Cardiac septum (tissue), 1 donor: ENCODE measurements around the gene AFDN. TPM values are rescaled to one million over a fixed set of nuclear protein-coding genes. Genes with fewer than 3 reads are reported as not detected.

Source experiments
- DNase-seq: peaks from one replicate; pipeline ENCODE4 v3.0.0-alpha.2; 2020; ENCODE audit warnings: low spot score
- intact Hi-C: fragments of 100-400 bp; cut with DNase I; formaldehyde crosslinking; loops from one replicate; pipeline ENCODE4 v1.14.0; 2022
- total RNA-seq: library from RNA; stranded (reverse); fragmentation: NEBNext Ultra II Directional; extraction: Animal tissue kit (Norgen Biotek cat#: 25700); gene quantifications from one replicate; pipeline ENCODE4 v1.2.1, GENCODE V29; 2021
- donor health status: DM: no; HTN: no; CAD: no.

AFDN gene
- total RNA-seq, 1 donor from 2014 or later = 67.1 TPM

DNA sequence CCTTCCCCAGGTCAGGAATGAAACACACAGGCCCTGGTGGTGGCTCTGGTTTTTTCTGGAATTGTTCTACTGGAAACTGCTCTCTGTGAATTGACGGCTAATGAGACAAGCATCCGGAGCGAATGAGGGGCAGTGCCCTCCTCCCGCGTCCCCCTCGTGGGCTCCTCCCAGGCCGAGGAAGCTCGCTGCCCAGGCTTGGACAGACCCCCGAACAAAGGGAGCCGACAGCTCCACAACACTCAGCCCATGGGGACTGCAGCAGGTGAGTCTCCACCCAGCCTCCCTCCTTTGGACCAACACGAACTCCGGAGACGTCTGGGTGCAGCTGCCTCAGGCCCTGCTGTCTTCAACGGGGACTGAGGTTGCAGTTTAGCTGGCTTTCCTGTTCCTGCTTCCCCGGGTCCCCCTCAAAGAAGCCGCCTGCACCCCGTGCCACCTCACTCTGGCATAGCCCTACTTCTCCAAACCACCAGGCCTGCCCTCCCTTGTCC is 31.3 kb upstream of the AFDN start:
- DNase-seq = no peak
- intact Hi-C loops = no loop called here

DNA sequence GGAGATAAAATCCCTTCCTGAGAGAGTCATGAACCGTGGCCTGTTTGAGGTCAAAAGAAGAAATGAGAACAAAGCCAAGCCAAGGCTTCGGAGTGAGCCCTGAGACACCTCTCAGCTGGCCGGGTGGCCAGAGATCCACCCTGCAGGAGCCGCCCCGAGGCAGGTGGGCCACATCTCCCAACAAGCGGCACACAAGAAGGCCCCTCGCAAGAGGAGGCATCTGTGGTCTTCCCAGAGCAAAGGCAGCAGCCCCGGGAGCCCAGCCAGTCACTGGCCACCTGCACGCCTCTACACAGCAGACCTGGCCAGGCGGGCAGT is 30.9 kb upstream of the AFDN start:
- no peak for DNase-seq
- intact Hi-C loops = no loop called here

DNA sequence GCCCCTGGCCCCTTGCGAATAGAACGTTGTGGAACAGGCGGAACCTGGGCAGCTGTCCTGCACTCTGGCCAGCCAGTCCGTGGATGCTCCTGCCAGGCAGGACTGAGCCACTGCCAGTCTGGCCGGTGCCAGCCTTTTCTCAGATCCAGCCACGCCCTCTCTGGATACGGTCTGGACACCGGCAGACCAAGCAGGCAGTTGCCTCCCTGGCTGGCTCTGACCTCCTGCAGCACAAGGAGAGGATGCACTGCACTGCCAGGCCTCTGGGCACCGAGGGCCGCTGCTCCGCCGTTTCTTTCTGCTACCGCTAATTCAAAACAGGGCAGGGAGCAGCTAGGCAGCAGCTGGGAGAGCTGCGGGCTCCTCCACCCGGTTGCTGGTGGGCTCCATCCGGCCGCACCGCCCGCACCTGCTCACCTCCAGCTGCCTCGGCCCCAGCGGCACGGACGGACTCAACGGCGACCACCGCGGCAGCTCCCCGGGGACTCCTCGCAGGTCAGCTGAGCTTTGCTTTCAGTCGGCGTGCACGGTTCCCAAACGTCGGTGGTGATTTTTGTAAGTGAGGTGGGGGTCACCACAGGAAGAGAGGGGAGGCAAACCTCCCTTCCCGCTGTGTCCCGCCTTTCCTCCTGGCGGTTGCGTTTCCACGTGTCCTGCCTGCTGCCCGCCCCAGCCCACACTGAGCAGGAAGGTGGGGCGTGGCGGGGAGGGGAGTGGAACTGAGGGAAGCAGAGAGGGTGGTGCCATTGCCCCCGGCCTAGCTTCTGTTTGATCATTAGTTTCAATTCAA is 30.3 kb upstream of the AFDN start:
- DNase-seq = no peak

DNA sequence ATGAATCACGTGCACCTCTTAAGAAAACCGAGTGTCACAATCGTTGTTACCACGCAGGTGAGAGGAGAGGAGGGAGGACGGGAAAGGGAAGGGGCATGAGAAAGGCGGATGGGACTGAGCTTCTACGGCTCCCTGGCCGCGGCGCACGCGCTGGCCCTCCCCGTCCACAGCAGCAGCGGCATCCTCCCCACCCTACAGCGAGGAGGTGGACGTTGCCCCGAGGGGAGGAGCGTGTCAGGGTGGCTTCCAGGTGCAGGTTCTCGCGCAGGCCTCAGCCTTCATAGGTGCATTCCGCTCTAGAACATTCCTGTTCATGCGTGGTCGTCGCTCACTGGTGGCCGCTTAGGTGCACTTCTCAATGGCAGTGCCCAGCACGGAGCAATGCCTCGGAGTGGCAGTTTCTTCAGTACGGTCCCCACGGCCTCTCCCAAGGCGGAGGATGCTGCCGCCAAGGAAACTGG is 29.7 kb upstream of the AFDN start:
- intact Hi-C loops = no loop called here
- DNase-seq = no peak

More for the DNA sequence above, 30.3 kb upstream of the AFDN start:
- intact Hi-C loops = no loop called here

DNA sequence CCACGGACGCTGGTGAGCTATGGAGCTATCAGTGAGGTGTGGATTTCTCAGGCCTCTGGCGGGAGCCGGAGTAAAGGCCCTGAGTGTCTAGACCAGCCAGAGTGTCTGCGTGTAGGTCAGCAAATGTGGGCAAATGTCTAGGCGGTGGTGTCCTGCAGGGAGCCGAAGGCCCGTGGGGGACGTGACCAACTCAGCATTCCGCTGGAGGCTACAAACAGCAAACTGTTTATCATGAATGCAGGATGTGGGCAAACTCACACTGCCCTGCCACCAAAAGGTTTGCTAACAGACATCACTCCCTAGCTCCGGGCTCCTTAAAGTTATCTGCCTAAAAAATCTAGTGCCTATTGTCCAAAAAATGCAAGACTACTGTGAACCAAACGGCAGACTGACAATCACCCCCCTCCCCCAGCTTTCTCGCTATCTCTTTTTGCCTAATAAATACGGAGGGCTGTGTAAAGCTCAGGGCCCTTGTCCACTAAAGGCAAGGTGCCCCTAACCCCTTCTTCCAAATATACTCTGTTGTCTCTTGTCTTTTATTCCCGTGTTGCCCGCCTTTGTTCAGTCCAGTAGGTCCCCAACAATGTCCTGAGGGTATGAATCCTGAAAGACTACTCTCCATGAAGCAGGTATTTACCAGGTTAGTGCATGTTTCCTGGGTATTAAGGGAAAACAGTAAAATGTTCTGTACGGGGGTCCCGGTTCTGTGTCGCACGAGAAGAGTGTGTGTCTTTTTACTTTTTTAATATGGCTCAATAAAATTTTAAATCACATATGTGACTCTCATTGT is 29.0 kb upstream of the AFDN start:
- intact Hi-C loops = no loop called here
- no peak for DNase-seq

DNA sequence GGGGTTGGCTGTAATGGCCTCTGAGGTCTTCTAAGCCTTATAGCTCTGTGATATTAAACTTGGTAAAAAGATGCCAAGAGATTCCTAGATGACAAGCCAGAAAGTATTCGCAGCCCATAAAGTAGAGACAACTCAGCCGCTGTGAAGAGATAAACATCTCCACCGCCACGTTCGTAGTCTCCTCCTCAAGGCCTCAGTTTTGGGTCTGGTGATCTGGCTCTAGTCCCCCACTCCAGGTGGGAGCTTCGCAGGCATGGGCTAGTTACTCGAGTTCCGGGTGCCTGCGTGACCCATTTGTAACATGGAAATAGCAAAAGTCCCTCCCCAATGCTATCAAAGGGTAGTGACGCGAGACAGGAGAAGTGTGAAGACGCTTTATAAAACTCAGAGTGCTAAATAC is 28.3 kb upstream of the AFDN start:
- intact Hi-C loops = no loop called here
- no peak for DNase-seq

DNA sequence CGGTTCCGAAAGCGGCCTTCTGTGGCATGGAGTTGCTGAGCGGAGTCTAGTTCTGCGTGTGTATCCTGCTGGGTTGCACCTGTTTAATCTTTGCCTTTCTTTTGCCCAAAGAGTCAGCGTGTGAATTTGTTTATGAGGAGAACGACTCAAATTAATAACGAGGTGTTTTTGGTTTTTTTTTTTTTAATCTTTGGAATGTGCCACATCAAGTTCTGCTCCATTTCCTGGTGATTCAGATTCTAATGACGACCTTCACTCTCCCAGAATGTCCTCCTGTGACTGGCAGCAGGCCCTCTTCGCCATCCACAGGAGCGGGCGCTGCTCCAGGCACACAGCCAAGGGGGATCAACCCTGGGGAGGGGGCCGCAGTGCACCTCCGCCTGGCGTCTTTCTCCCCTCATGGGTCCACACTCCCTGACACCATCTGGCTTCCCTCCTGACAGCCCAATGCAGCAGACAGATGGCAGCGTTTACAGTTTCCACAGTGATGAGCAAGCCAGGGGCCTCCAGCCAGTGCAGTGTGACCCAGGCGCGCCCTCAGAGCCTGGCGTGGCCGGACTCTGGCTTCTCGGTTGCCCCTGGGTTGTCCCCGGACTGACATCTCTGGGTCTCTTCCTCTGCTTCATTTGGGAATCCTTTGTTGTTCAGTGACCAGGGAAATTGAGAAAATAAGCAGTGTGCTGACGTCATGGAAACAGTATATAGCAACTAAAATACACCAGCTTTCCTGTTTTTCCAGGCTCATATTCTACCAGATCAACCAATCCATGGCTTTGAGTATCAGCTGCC is 27.5 kb upstream of the AFDN start:
- no peak for DNase-seq
- intact Hi-C loops = no loop called here

DNA sequence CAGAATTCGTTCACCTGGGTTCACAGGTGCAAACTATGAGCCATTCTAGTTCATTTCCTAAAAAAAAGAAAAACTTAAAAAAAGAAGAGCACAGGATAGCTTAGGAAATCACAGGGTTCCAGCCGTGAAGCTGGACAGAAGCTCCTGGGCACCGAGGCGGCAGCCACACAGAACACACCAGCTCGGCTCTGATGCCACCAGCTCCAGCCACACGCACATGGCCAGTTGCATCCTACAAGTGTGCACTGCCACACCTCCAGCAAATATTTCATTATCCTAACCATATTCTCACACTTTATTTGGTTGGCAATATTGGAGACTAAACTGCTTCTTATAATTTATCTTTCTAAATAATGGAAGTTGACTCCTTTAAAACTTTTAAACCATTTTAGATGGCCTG is 26.2 kb upstream of the AFDN start:
- intact Hi-C loops = no loop called here
- DNase-seq = no peak

DNA sequence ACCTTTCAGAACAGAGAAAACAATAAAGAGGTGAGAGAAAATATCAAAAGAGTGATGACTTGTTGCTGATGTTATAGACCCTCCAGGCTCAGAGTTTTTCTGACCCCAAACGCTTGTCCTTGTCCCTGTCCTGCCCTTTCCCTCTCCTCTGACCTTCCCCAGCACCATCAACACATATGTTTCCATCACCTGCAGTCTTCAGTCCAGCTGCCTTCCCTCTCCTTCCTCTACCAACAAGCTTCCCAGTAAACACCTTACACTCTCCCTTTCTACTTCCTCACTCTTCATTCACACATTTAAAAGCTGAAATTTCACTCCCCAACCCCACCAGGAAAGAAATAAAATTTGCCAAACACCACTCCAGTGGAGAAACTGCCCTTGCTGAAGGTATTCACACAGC is 25.4 kb upstream of the AFDN start:
- intact Hi-C loops = no loop called here
- no peak for DNase-seq

DNA sequence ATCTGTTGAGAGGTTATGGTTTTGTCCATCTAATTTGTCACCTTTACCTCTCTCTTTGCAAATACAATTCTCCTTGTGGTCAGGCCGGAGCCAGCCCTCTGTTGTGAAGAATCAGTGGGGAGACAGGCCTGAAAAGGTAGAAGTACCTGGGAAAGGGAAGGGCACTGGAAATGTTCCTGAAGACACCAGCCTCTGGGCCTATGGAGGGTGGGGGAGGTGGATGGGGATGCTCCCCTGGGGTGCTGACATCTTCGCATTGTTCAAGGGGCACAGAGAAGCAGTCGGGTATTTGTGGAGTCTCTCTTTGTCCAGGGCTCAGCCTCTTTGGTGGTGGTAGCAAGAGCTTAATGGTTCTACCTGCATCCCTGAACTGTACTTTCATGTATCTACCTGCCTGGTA is 24.4 kb upstream of the AFDN start:
- no peak for DNase-seq
- intact Hi-C loops = no loop called here

DNA sequence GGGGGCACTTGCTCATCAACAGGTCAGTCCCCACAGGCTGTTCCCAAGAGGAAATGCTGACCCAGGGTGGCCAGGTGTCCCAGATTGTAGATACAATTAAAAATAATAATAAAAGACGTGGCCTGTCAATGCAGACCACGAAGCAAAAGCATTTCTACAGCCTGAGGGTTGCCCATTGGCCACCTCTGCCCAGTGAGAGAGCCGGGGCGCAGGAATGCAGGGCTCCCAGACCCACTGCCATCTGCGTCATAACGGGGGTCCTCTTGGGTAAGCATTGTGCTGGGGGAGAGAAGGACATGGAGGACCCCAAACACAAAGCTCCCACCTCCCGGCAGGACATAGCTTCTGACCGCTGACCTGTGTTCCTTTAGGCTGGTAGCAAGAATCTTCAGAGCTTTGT is 22.9 kb upstream of the AFDN start:
- DNase-seq = no peak
- intact Hi-C loops = no loop called here

DNA sequence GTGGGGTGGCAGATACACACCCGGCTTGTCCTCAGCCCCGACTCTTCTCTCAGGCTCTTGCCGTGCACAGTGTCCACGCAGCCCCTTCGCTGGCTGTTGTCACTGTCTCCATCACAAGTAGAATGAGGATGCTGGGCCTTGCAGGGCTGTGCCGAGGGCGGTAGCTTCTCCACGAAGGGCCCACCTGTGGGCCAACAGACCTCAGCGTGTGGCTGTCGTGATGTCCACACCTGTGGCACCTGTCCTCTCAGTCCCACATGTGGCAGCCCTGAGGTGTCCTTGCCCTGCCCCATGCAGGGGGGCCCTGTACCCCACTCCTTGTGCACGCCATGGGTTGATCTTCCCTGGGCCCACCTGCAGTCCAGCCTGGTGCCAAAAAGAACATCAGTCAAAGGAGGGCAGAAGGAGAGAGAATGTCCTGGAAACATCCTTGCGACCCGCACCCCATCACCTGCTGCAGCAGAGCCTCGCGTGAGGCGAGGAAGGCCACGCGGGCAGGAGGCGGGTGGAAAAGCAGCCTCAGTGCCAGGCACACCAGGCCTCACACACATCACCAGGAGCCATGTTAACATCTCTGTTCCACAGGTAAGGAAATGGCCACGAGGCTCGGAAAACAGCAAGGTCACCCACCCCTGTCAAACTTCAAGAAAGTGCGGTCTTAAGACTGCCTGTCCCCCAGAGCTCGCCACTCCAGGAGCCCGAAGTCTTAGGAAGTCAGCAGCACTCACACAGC is 22.3 kb upstream of the AFDN start:
- no peak for DNase-seq
- intact Hi-C loops = no loop called here

DNA sequence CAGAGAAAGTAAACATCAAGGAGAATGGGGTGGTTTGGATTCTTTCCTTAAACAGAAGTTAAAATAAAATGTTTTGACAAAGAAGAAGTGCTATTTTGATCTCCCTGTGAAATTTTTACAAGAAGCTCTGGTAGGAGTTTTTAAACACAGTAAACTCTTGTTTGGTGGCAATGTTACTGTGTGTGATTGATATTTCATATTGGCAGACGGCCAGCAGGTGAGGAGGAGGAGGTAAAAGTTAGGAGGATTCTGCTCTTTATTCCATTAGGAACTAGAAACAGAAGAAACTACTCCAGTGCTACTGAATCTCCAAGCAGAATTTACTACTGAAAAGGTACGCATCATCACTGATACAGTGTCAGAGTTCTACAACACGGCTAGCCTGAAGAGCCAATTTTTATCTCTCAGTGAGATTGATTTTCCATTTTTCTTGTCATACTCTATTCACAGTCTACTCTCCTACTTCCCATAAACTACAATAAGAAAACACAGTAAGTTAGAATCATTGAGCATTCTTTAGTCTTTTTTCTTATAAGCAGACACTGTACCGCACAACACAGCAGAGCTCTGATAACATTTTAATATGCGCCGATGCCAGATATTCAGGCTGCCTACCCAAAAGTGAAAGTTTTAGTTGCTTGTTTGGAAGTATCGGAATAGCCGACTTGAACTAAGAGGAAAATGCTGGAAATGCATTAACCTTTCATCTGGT is 21.2 kb upstream of the AFDN start:
- no peak for DNase-seq
- intact Hi-C loops = no loop called here

DNA sequence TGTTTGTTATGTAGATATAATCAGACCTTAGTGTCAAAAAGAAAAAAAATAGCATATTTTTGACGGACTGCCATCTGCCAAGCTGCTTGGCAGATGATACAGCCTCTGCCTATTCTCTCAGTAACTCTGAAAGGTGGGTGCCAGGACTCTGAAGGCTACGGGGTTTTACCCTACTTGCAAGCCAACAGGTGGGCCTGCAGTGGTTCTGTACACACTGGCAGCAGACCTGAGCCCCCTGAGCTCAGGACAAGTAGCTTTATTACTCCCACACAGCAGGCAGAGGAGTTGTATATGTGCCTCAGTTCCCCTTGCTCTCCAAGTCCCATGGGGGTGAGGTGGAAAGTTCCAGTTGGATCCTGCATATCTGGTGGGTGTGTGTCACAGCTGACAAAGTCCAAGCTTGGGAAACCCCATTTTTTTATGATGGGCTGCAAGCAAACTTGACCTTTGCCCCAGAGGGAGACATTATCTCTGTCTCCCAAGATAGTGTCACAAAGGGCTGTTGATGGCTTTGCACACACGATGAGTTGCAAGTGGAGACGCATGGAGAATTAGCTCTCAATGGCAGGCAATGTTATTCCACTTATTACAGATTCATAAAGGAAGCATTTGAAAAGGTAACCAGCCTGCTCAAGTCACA is 20.5 kb upstream of the AFDN start:
- intact Hi-C loops = no loop called here
- DNase-seq = no peak

DNA sequence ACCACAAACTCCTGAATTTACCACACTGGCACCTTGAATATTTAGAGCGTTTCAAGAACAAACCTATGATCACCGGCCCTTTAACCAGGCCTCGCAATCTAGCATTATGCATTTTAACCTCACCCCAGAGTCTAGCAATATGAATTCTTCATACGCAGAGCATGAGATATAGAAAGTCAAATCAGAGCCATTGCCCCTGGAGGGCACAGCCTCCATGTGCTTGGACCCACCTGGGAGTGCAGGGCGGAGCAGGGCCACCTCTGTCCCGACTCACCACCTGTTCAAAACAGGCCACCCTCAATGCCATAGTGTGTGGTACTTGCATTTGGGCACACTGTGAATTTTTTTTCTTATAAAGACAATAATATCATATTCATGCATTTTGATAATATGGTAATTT is 19.5 kb upstream of the AFDN start:
- no peak for DNase-seq
- intact Hi-C loops = no loop called here

DNA sequence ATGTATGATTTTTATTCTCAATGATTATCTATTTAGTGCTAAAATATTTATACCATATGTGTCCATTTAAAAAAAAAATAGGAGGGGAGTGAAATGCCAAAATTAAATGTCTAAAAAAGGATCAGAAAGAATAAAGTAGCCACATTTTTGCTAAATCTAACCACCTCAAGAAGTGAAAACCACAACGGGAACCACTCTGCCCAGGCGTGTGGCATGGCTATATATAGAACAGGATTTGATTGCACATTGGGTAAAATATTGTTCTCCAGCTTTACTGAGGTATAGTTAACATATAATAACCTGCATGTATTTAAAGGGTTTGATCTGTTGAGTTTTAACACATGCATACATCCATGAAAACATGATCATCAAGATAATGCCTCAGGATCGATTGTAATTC is 19.0 kb upstream of the AFDN start:
- intact Hi-C loops = no loop called here
- no peak for DNase-seq

DNA sequence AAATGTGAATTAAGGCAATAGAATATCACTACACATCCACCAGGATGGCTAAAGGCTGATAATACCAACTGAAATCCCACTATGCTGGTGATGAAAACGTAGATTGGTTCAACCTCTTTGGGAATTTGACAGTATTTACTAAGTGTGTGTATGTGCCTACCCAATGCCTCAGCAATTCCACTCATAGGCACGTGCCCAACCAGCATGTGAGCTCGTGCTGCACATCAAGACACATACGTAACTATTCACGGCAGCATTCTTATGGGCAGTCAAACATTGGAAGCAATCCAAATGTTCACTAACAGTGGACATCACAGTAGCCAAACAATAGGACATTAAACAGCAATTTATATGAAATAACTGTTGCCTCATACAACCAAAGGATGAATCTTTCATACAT is 15.7 kb upstream of the AFDN start:
- no peak for DNase-seq
- intact Hi-C loops = no loop called here

DNA sequence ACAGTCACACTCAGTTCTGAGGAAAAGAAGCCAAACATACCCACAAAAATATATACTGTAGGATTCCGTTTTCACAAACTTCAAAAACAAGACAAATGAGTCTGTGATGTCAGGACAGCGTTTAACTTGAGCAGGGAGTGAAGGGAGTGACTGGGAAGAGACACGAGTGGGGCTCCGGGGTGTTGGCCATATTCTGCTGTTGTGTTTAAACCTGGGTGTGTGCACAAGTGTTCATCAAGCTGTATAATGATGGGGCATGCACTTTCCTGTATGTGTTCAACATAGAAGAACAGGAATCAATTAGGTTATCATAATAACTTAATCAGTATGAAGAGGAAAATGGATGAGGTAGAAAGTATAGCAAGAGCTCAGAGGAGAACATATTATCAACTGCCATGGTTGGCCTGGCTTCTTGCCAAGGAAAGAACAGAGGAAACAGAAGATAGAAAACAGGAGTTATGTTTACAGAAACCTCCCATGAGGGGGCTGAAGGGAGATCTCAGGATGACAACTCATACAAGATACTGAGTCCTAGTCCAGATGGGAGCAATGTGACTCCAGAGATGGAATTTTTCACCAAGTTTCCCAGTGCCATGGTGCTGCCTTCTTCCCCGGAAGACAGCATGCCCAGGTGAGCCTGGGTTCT is 15.1 kb upstream of the AFDN start:
- intact Hi-C loops = no loop called here
- DNase-seq = no peak
